HCT116 (cell line): ENCODE results near the gene ZNF519. TPM values are rescaled to one million over a fixed set of nuclear protein-coding genes. Genes with fewer than 3 reads are reported as not detected.
"Not testable (repeated sequence)": the region's sequence is repeated elsewhere in the genome, so short reads cannot be mapped to it uniquely, and the experiment has no call there.

Source experiments
- ATAC-seq: fragments of 200-7000 bp; cut with Tn5 transposase; 2 replicates; pipeline ENCODE4 v1.9.1; 2020; ENCODE audit warnings: mild to moderate bottlenecking, moderate library complexity
- BruUV-seq: library from RNA; stranded (reverse); fragments of 400-500 nt; replicated peaks from 2 replicates; lab custom pipeline; 2021; lab: Mats Ljungman, UMichigan
- CTCF ChIA-PET: fragments of 300-600 bp; sonication (Branson Sonifier 250); formaldehyde crosslinking; loops from one replicate; lab custom pipeline; 2021; ENCODE audit warnings: antibody characterized with exemption; lab: Charles Lee
- POLR2A ChIA-PET: fragments of 300-600, 350-600 bp; sonication (Branson Sonifier 250); formaldehyde crosslinking; loops from one replicate; lab custom pipeline; 2021; ENCODE audit warnings: antibody characterized with exemption; lab: Charles Lee
- RAD21 ChIA-PET, 2 experiments: fragments of 300-600 bp; sonication (Branson Sonifier 250); formaldehyde crosslinking; loops; one replicate each; lab custom pipeline; 2023; ENCODE audit warnings: low total read pairs in 2 of 2; ENCODE audit not compliant: uncharacterized antibody in 2 of 2, unreplicated experiment in 2 of 2, low non-redundant PET in 1 of 2; lab: Charles Lee
- DNase-seq: peaks from one replicate; pipeline ENCODE4 v3.0.0-alpha.2; 2010; ENCODE audit warnings: low read depth, low spot score
- H2AFZ ChIP-seq: fragments of 200-600 bp; shearing (Covaris generic), sonication (generic); 2 replicates; pipeline ENCODE4 v1.6.1; 2017; ENCODE audit warnings: low read depth, mixed run types, mixed read lengths, antibody characterized with exemption, low read length; ENCODE audit not compliant: poor library complexity, severe bottlenecking
- H3K27ac ChIP-seq: 2 replicates; pipeline ENCODE4 v1.5.1; 2012; ENCODE audit warnings: low read depth, low read length
- H3K27me3 ChIP-seq: fragments of 200-600 bp; sonication (generic); 2 replicates; pipeline ENCODE4 v1.6.1; 2016; ENCODE audit warnings: mixed run types, low read length, mixed read lengths; ENCODE audit not compliant: insufficient read depth
- H3K36me3 ChIP-seq, 2 experiments: fragments of 200-500 bp in 1 of 2; fragments of 200-600 bp in 1 of 2; sonication (Bioruptor generic) in 1 of 2; sonication (generic) in 1 of 2; 2 replicates each; pipeline versions ENCODE4 v1.5.1 to v1.6.1; 2014 to 2016; ENCODE audit warnings: low read length in 2 of 2, inconsistent platforms in 1 of 2, mixed read lengths in 1 of 2, mixed run types in 1 of 2; ENCODE audit not compliant: insufficient read depth in 2 of 2, control insufficient read depth in 1 of 2
- H3K4me1 ChIP-seq, 2 experiments: fragments of 200-600 bp in 1 of 2; sonication (generic) in 1 of 2; 2 replicates each; pipeline versions ENCODE4 v1.5.1 to v1.6.1; 2012 to 2017; ENCODE audit warnings: low read length in 2 of 2, inconsistent platforms in 1 of 2, mild to moderate bottlenecking in 1 of 2, mixed read lengths in 1 of 2, mixed run types in 1 of 2, moderate library complexity in 1 of 2; ENCODE audit not compliant: insufficient read depth in 2 of 2, control insufficient read depth in 1 of 2
- H3K4me2 ChIP-seq: fragments of 200-600 bp; sonication (generic); 2 replicates; pipeline ENCODE4 v1.6.1; 2017; ENCODE audit warnings: mixed run types, low read length, mixed read lengths
- H3K4me3 ChIP-seq, 2 experiments: fragments of 200-600 bp in 1 of 2; sonication (generic) in 1 of 2; replicated peaks in 1 of 2; 2 replicates each; pipeline ENCODE4 v1.5.1; 2011 to 2016; ENCODE audit warnings: low read length in 2 of 2, control low read depth in 1 of 2, low read depth in 1 of 2, mild to moderate bottlenecking in 1 of 2, mixed read lengths in 1 of 2, mixed run types in 1 of 2
- H3K79me2 ChIP-seq: fragments of 200-600 bp; sonication (generic); 2 replicates; pipeline ENCODE4 v1.6.1; 2017; ENCODE audit warnings: mild to moderate bottlenecking, mixed run types, low read length, moderate library complexity, mixed read lengths; ENCODE audit not compliant: insufficient read depth
- H3K9ac ChIP-seq: fragments of 200-600 bp; sonication (generic); 2 replicates; pipeline ENCODE4 v1.6.1; 2016; ENCODE audit warnings: low read length, mixed read lengths
- H3K9me2 ChIP-seq: fragments of 200-600 bp; sonication (generic), shearing (Covaris generic); 2 replicates; pipeline ENCODE4 v1.6.1; 2017; ENCODE audit warnings: mixed run types, mild to moderate bottlenecking, moderate library complexity; ENCODE audit not compliant: insufficient read depth
- H3K9me3 ChIP-seq, 2 experiments: fragments of 200-500 bp in 1 of 2; fragments of 200-600 bp in 1 of 2; sonication (Bioruptor generic) in 1 of 2; sonication (generic) in 1 of 2; 2 replicates each; pipeline ENCODE4 v1.6.1; 2014 to 2017; ENCODE audit warnings: low read length in 2 of 2, mixed read lengths in 2 of 2, inconsistent platforms in 1 of 2, low read depth in 1 of 2, mild to moderate bottlenecking in 1 of 2, mixed run types in 1 of 2, moderate library complexity in 1 of 2; ENCODE audit not compliant: control insufficient read depth in 1 of 2, insufficient read depth in 1 of 2
- H4K20me1 ChIP-seq: fragments of 200-600 bp; sonication (generic), shearing (Covaris generic); 2 replicates; pipeline ENCODE4 v1.6.1; 2017; ENCODE audit warnings: mixed run types, mild to moderate bottlenecking, moderate library complexity; ENCODE audit not compliant: insufficient read depth
- CTCF ChIP-seq, 3 experiments: fragments of 200-600 bp in 1 of 3; sonication (generic) in 1 of 3; IDR thresholded peaks in 2 of 3; conservative IDR thresholded peaks in 1 of 3; 2 replicates each; pipeline ENCODE4 v1.5.1; 2012 to 2017; ENCODE audit warnings: low read depth in 2 of 3, low read length in 2 of 3, antibody characterized with exemption in 1 of 3, borderline replicate concordance in 1 of 3, control low read depth in 1 of 3, mild to moderate bottlenecking in 1 of 3, mixed read lengths in 1 of 3, mixed run types in 1 of 3, moderate library complexity in 1 of 3; ENCODE audit not compliant: insufficient read depth in 1 of 3
- RAD21 ChIP-seq: IDR thresholded peaks from 2 replicates; pipeline ENCODE4 v1.6.1; 2012; ENCODE audit warnings: low read depth, mild to moderate bottlenecking
- intact Hi-C: fragments of 100-400 bp; cut with micrococcal nuclease; formaldehyde crosslinking; loops from 2 replicates; pipeline ENCODE4 v1.10.0; 2022
- total RNA-seq: library from RNA; stranded (reverse); gene quantifications from one replicate; pipeline ENCODE4 v1.2.1, GENCODE V29; 2021; ENCODE audit not compliant: unreplicated experiment
- TF ChIP-seq, protein P1 (sequence below): IDR thresholded peaks from 2 replicates; pipeline ENCODE4 v1.6.1; 2012

ZNF519 gene
- total RNA-seq, 1 experiment from 2014 or later, result 6.5 TPM

DNA sequence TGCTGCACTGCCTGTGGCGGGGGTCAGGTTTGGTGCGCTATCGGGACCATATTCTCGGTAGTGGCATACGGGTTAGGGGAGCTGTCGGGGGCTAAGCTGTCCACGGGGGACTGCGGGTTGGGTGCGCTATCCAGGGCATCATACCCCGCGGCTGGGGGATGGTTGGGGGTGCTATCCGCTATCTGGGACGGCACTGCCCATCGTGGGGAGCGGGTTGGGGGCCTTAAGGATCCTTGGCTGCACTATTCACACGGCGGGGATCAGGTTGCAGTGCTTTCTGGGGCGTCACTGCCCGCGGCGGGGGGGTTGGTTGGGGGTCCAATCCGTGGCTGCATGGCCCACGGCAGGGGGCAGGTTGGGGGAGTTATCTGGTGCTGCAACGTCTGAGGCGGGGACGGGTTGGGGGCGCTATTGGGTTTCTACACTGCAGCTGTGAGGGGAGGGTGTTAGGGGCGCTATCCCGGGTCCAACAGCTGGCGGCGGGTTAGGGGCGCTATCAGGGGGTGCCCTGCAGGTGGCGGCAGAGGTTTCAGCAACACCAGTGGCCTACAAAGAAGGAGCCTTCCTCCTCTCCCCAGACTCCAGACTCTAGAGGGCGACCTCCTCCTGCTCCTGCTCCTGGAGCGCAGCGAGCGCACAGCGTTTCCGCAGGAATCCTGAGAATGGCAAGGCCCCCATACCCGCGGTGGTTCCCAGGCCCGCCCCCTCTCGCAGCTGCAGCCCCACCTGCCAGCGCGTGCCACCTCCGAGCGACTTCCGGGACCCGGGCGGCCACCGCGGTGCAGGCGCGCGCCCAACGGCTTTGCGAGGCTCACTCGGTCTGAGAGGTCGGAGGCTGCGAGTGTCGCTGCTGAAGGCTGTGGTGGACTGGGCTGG is 46.3 kb upstream of the ZNF519 start:
- peak overlapping the region; percentile 69 for H3K4me2 ChIP-seq
- BruUV-seq, H3K36me3 ChIP-seq, H3K79me2 ChIP-seq, RAD21 ChIA-PET, H3K27ac ChIP-seq, H4K20me1 ChIP-seq, H3K4me1 ChIP-seq, POLR2A ChIA-PET, H3K9me2 ChIP-seq, H3K9ac ChIP-seq, H2AFZ ChIP-seq, H3K9me3 ChIP-seq, H3K27me3 ChIP-seq: not testable (repeated sequence)
- ATAC-seq, result peak; percentile 95
- intact Hi-C loops, result loop anchor here (5.0 kb wide), 1 partner anchor 219 kb away; no protein-coding TSS in a partner anchor
- CTCF ChIA-PET, result interaction anchor here (0.6 to 1.0 kb wide), 2 partner anchors 227 to 366 kb away, joined by 3 to 4 read pairs; no protein-coding TSS in a partner anchor
- peak; percentile 58 for DNase-seq
- TF ChIP-seq CTCF (IDR thresholded peaks at IDR 0.05 in 2 of 3, conservative IDR thresholded peaks at IDR 0.05 in 1 of 3; ENCODE audit: borderline replicate concordance in 1 of 3, insufficient read depth in 1 of 3, low read depth in 2 of 3, low read length in 2 of 3), result peak in 2 of 3 experiments; percentile 58 to 65; a peak in 5 of 6 replicates
- TF ChIP-seq RAD21, result peak; percentile 71
- TF ChIP-seq, protein P1, sequence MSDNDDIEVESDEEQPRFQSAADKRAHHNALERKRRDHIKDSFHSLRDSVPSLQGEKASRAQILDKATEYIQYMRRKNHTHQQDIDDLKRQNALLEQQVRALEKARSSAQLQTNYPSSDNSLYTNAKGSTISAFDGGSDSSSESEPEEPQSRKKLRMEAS, result peak; percentile 46; the same call in 1 of the 2 replicates
- peak overlapping the region; percentile 18 to 45 for H3K4me3 ChIP-seq

DNA sequence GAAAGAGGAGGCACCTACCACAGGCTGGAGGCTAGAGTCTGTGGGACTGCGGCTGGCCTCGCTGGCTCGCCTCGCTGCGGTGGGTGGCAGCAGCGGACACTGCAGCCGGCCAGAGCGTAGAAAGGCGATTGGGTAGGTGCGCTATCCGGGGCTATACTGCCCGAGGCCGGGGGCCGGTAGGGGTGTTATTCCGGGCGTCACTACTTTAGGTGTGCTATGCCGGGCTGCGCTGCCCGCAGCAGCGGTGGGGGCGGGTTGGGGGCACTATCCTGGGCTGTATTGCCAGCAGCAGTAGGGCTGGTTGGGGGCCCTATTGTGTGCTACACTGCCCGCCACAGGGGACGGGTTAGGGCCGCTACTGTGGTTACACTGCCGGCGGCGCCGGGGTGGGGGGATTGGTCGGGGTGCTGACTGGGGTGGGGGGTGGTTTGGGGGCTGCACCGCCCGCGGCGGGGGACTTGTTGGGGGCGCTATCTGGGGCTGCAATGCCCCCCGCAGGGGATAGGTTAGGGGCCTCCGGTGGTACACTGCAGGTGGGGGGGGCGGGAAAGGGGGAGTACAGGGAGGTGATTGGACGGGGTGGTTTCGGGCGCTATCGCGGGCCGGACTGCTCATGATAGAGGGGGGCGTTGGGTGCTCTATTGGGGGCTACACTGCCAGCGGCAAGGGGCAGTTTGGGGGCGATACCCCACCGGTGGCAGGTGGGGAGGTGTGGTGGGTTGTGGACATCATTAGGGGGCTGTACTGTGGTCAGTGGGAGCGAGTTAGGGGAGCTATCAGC is 45.5 kb upstream of the ZNF519 start:
- BruUV-seq, H3K9ac ChIP-seq, H3K4me2 ChIP-seq, POLR2A ChIA-PET, ATAC-seq, H3K9me3 ChIP-seq, H3K36me3 ChIP-seq, H4K20me1 ChIP-seq, H3K4me1 ChIP-seq, H3K9me2 ChIP-seq, H3K79me2 ChIP-seq, H3K4me3 ChIP-seq, H2AFZ ChIP-seq, H3K27me3 ChIP-seq, DNase-seq, RAD21 ChIA-PET, H3K27ac ChIP-seq: not testable (repeated sequence)
- CTCF ChIA-PET, result interaction anchor here (0.6 kb wide), 1 partner anchor 227 kb away, joined by 4 read pairs; no protein-coding TSS in a partner anchor
- intact Hi-C loops, result loop anchor here (5.0 kb wide), 1 partner anchor 220 kb away; no protein-coding TSS in a partner anchor

- H3K36me3 ChIP-seq, ATAC-seq, H3K9me3 ChIP-seq, H3K4me2 ChIP-seq, CTCF ChIA-PET, H3K27ac ChIP-seq, H2AFZ ChIP-seq, RAD21 ChIA-PET, H3K27me3 ChIP-seq, H3K9ac ChIP-seq, DNase-seq, H4K20me1 ChIP-seq, H3K4me1 ChIP-seq, POLR2A ChIA-PET, H3K4me3 ChIP-seq, H3K79me2 ChIP-seq, H3K9me2 ChIP-seq, BruUV-seq: not testable (repeated sequence)
- intact Hi-C loops, result loop anchor here (5.0 kb wide), 1 partner anchor 222 kb away; no protein-coding TSS in a partner anchor
These were observed 43.2 kb upstream of the ZNF519 start for GRCh38 chr18:14175404-14175803.
